ENCODE results near the gene TP53AIP1. TPM values are rescaled to one million over a fixed set of nuclear protein-coding genes. Genes with fewer than 3 reads are reported as not detected.

TP53AIP1 gene
- total RNA-seq, 3 donors from 2014 or later (not counting 1 experiment from before 2014, with no cell fraction given), result not detected

DNA sequence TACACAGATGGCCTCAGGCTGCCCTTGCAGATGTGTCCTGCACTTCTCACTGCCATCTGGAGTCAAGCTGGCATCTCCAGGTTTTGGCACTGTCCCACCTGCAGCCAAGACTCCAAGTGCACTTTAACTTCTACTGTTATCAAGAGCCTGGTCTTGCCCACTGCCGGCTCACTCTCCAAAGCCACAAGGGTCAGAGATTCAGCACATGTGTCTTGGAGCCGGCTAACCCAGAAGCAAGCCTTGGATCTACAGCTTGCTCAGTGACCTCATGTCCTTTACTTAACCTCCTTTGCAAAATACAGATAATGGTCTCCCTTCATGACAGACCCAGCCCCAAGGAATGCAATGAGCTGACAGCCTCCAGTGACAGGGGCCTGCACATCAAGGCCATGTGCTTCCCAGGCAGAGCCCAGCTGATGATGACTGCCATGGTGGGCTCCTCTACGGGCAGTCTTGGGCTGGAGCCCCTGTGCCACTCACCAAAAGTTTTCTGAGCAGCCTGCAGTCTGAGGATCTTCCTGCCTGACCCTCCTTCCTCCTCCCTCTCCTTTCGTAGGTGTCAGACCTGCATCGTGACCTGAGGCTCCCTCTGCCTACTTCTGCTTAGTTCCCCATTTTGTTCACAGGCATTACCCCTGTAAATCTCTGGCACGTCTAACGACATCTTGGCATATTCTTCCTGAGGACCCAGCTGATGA, 9.0 kb downstream of the TP53AIP1 start:
- 88% methylated on average over 7 of the region's 7 CpGs for WGBS (ENCODE audit: insufficient coverage)
- TF ChIP-seq, protein P1, sequence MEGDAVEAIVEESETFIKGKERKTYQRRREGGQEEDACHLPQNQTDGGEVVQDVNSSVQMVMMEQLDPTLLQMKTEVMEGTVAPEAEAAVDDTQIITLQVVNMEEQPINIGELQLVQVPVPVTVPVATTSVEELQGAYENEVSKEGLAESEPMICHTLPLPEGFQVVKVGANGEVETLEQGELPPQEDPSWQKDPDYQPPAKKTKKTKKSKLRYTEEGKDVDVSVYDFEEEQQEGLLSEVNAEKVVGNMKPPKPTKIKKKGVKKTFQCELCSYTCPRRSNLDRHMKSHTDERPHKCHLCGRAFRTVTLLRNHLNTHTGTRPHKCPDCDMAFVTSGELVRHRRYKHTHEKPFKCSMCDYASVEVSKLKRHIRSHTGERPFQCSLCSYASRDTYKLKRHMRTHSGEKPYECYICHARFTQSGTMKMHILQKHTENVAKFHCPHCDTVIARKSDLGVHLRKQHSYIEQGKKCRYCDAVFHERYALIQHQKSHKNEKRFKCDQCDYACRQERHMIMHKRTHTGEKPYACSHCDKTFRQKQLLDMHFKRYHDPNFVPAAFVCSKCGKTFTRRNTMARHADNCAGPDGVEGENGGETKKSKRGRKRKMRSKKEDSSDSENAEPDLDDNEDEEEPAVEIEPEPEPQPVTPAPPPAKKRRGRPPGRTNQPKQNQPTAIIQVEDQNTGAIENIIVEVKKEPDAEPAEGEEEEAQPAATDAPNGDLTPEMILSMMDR (IDR thresholded peaks at IDR 0.05), result no peak
- intact Hi-C loops (cut with micrococcal nuclease), result no loop called here
- H3K4me3 Mint-ChIP-seq, result no peak overlapping the region
- H3K27ac Mint-ChIP-seq, result no peak overlapping the region
- DNase-seq, result no peak
- Histone ChIP-seq H3K27ac (ENCODE audit: low read length) (no peak overlapping the region), H3K9me3 (ENCODE audit: control insufficient read depth, insufficient read depth, low read length) (no peaks in the 10 kb centered on the region), H3K4me1 (ENCODE audit: control insufficient read depth, insufficient read depth, low read length) (no peaks in the 10 kb centered on the region), H3K4me3 (ENCODE audit: low read length) (no peak overlapping the region), H3K36me3 (ENCODE audit: control insufficient read depth, insufficient read depth, low read length) (no peaks in the 10 kb centered on the region), H3K27me3 (ENCODE audit: control insufficient read depth, insufficient read depth, low read length) (no peaks in the 10 kb centered on the region)
- peaks cover 4 to 9% of the 10 kb centered on the region in 2 donors for H3K27me3 Mint-ChIP-seq (ENCODE audit: low read depth in 2 of 2)
- no peak for ATAC-seq
- H3K36me3 Mint-ChIP-seq, result no peaks in the 10 kb centered on the region
- peaks cover 3 to 6% of the 10 kb centered on the region in 2 donors for H3K4me1 Mint-ChIP-seq
- H3K9me3 Mint-ChIP-seq, result no peaks in the 10 kb centered on the region

DNA sequence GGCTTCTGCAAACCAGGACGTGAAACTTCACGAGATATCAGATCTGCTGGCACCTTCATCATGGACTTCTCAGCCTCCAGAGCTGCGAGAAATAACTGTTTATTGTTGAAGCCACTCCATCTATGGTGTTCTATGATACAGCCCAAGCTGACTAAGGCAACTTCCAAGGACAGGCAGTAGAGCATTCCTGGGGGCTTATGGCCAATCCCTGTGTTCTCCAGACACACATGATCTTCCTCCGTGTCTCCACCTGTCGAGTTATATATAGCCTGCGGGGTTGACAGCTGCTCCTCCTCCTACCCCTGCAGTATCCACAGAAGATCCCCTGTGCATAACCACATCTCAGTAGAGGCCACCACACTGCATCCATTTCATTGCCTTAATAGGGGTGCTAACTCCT, 11.0 kb downstream of the TP53AIP1 start:
- WGBS (ENCODE audit: insufficient coverage), result 88% methylated on average over 6 of the region's 6 CpGs
- H3K36me3 Mint-ChIP-seq, result no peaks in the 10 kb centered on the region
- DNase-seq (no peak), ATAC-seq (no peak)
- H3K27me3 Mint-ChIP-seq (ENCODE audit: low read depth in 2 of 2), result peaks cover 13 to 27% of the 10 kb centered on the region in 2 donors
- H3K4me1 Mint-ChIP-seq, result peaks cover 10 to 17% of the 10 kb centered on the region in 2 donors
- peaks cover 3% of the 10 kb centered on the region for H3K4me1 ChIP-seq (ENCODE audit: control insufficient read depth, insufficient read depth, low read length)
- TF ChIP-seq, protein P1 (IDR thresholded peaks at IDR 0.05), result no peak
- H3K27ac Mint-ChIP-seq, result no peak overlapping the region
- H3K9me3 Mint-ChIP-seq, result no peaks in the 10 kb centered on the region
- intact Hi-C loops (cut with micrococcal nuclease), result no loop called here
- no peaks in the 10 kb centered on the region for H3K36me3 ChIP-seq (ENCODE audit: control insufficient read depth, insufficient read depth, low read length)
- no peak overlapping the region for H3K27ac ChIP-seq (ENCODE audit: low read length)
- H3K4me3 Mint-ChIP-seq, result no peak overlapping the region
- no peaks in the 10 kb centered on the region for H3K9me3 ChIP-seq (ENCODE audit: control insufficient read depth, insufficient read depth, low read length)
- no peak overlapping the region for H3K4me3 ChIP-seq (ENCODE audit: low read length)
- no peaks in the 10 kb centered on the region for H3K27me3 ChIP-seq (ENCODE audit: control insufficient read depth, insufficient read depth, low read length)

DNA sequence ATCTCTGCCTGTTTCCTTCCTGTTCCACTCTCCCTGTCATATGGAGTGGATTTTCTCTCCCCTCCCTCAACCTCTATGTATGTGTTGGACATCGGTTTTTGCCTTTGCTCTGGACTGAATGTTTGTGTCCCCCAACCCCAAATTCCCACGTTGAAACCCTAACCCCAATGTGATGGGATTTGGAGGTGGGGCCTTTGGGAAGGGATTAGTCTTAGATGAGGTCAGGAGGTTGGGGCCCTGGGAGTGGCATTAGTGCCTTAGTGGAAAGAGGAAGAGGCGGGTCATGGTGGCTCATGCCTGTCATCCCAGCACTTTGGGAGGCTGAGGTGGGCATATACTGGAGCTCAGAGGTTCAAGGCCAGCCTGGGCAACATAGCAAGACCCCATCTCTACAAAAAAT, 11.6 kb downstream of the TP53AIP1 start:
- H3K36me3 ChIP-seq (ENCODE audit: control insufficient read depth, insufficient read depth, low read length), result no peaks in the 10 kb centered on the region
- ATAC-seq, result no peak
- intact Hi-C loops (cut with micrococcal nuclease), result no loop called here
- no peak overlapping the region for H3K27ac Mint-ChIP-seq
- no peak overlapping the region for H3K4me3 Mint-ChIP-seq
- DNase-seq, result no peak
- no peaks in the 10 kb centered on the region for H3K9me3 ChIP-seq (ENCODE audit: control insufficient read depth, insufficient read depth, low read length)
- no peak overlapping the region for H3K27ac ChIP-seq (ENCODE audit: low read length)
- no peaks in the 10 kb centered on the region for H3K9me3 Mint-ChIP-seq
- H3K27me3 ChIP-seq (ENCODE audit: control insufficient read depth, insufficient read depth, low read length), result no peaks in the 10 kb centered on the region
- TF ChIP-seq, protein P1 (IDR thresholded peaks at IDR 0.05), result no peak
- H3K27me3 Mint-ChIP-seq (ENCODE audit: low read depth in 2 of 2), result peaks cover 13 to 33% of the 10 kb centered on the region in 2 donors
- 88% methylated on average over 2 of the region's 3 CpGs for WGBS (ENCODE audit: insufficient coverage)
- H3K4me3 ChIP-seq (ENCODE audit: low read length), result no peak overlapping the region
- H3K4me1 ChIP-seq (ENCODE audit: control insufficient read depth, insufficient read depth, low read length), result peaks cover 3% of the 10 kb centered on the region
- no peaks in the 10 kb centered on the region for H3K36me3 Mint-ChIP-seq
- H3K4me1 Mint-ChIP-seq, result peaks cover 10 to 17% of the 10 kb centered on the region in 2 donors

DNA sequence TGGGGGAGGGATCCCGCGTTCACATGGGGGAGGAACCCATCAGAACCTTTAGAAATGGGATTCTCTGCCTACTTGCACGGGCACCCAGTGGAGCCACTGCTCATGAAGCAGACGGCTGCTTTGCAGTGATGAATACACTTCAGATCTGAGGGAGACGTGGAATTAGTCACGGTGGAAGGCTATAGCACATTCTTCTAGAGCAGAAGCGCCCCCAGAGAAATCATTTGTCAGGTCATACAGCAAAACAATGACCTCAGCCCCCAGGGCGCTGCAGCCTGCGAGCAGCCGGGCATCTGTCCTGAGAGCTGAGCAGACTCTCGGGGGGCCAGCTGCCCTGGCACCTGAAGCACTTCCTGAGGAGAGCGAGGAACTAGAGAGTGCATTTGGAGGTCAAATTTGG, 12.7 kb downstream of the TP53AIP1 start:
- H3K9me3 ChIP-seq (ENCODE audit: control insufficient read depth, insufficient read depth, low read length), result no peaks in the 10 kb centered on the region
- WGBS (ENCODE audit: insufficient coverage), result 92% methylated on average over 12 of the region's 12 CpGs
- TF ChIP-seq, protein P1 (IDR thresholded peaks at IDR 0.05), result no peak
- Mint-ChIP-seq H3K27me3 (ENCODE audit: low read depth in 2 of 2) (peaks cover 17 to 33% of the 10 kb centered on the region in 2 donors), H3K9me3 (no peaks in the 10 kb centered on the region), H3K4me1 (peaks cover 10 to 17% of the 10 kb centered on the region in 2 donors), H3K4me3 (no peak overlapping the region), H3K27ac (no peak overlapping the region), H3K36me3 (no peaks in the 10 kb centered on the region)
- no peaks in the 10 kb centered on the region for H3K36me3 ChIP-seq (ENCODE audit: control insufficient read depth, insufficient read depth, low read length)
- no peak for DNase-seq
- intact Hi-C loops (cut with micrococcal nuclease), result no loop called here
- H3K27me3 ChIP-seq (ENCODE audit: control insufficient read depth, insufficient read depth, low read length), result no peaks in the 10 kb centered on the region
- no peak for ATAC-seq
- peaks cover 3% of the 10 kb centered on the region for H3K4me1 ChIP-seq (ENCODE audit: control insufficient read depth, insufficient read depth, low read length)
- H3K27ac ChIP-seq (ENCODE audit: low read length), result no peak overlapping the region
- no peak overlapping the region for H3K4me3 ChIP-seq (ENCODE audit: low read length)
